Superior temporal gyrus (tissue), 1 donor: ENCODE results near the gene ATP9B.
"Not testable (repeated sequence)": the region's sequence is repeated elsewhere in the genome, so short reads cannot be mapped to it uniquely, and the experiment has no call there.

ENCODE experiments used
- DNase-seq: peaks from one replicate; pipeline ENCODE4 v3.0.0-alpha.2; 2016; ENCODE audit errors: extremely low spot score

Gene ATP9B

GRCh38 chr18:79326413-79327198 is 257.4 kb downstream of the ATP9B start:
- DNase-seq, result no peak

- no peak for DNase-seq
Observed at GRCh38 chr18:79327199-79327721, 258.1 kb downstream of the ATP9B start.

- DNase-seq, result not testable (repeated sequence)
Observed at GRCh38 chr18:79327915-79328314, 258.7 kb downstream of the ATP9B start.

GRCh38 chr18:79328887-79329286 is 259.7 kb downstream of the ATP9B start:
- DNase-seq, result no peak

GRCh38 chr18:79329786-79330185 is 260.6 kb downstream of the ATP9B start:
- no peak for DNase-seq

GRCh38 chr18:79332646-79333045 is 263.5 kb downstream of the ATP9B start:
- no peak for DNase-seq

GRCh38 chr18:79333046-79333445 is 263.9 kb downstream of the ATP9B start:
- DNase-seq, result no peak

GRCh38 chr18:79334496-79335233 is 265.5 kb downstream of the ATP9B start:
- DNase-seq, result no peak

GRCh38 chr18:79335833-79336360 is 266.7 kb downstream of the ATP9B start:
- no peak for DNase-seq

GRCh38 chr18:79336556-79337142 is 267.5 kb downstream of the ATP9B start:
- DNase-seq, result no peak

- no peak for DNase-seq
Observed at GRCh38 chr18:79337184-79337583, 268.0 kb downstream of the ATP9B start.

- DNase-seq, result no peak
Observed at GRCh38 chr18:79337620-79338019, 268.4 kb downstream of the ATP9B start.

- no peak for DNase-seq
Observed at GRCh38 chr18:79339094-79339908, 270.1 kb downstream of the ATP9B start.

- no peak for DNase-seq
Observed at GRCh38 chr18:79343567-79344207, 274.5 kb downstream of the ATP9B start.

- no peak for DNase-seq
Observed at GRCh38 chr18:79344208-79344581, 275.0 kb downstream of the ATP9B start.

- DNase-seq, result no peak
Observed at GRCh38 chr18:79345366-79345765, 276.2 kb downstream of the ATP9B start.

GRCh38 chr18:79345981-79346380 is 276.8 kb downstream of the ATP9B start:
- DNase-seq, result no peak

GRCh38 chr18:79348066-79348465 is 278.9 kb downstream of the ATP9B start:
- DNase-seq, result no peak

- DNase-seq, result no peak
Observed at GRCh38 chr18:79352432-79352831, 283.2 kb downstream of the ATP9B start.

GRCh38 chr18:79353267-79353666 is 284.1 kb downstream of the ATP9B start:
- peak; percentile 76 for DNase-seq

GRCh38 chr18:79354350-79354749 is 285.2 kb downstream of the ATP9B start:
- DNase-seq, result no peak
